Measurements from ENCODE around the gene PDZRN4.
"Not testable (repeated sequence)": the region's sequence is repeated elsewhere in the genome, so short reads cannot be mapped to it uniquely, and the experiment has no call there.

Gene PDZRN4

GRCh38 chr12:41285470-41285869 lies 97.3 kb downstream of the PDZRN4 start:
- not testable (repeated sequence) for DNase-seq (ENCODE audit: low read depth)

GRCh38 chr12:41286426-41286825 lies 98.3 kb downstream of the PDZRN4 start:
- no peak for DNase-seq (ENCODE audit: low read depth)

GRCh38 chr12:41287500-41288141 lies 99.5 kb downstream of the PDZRN4 start:
- DNase-seq (ENCODE audit: low read depth): no peak

GRCh38 chr12:41288142-41288811 lies 100.2 kb downstream of the PDZRN4 start:
- no peak for DNase-seq (ENCODE audit: low read depth)

GRCh38 chr12:41289501-41289900 lies 101.4 kb downstream of the PDZRN4 start:
- no peak for DNase-seq (ENCODE audit: low read depth)

GRCh38 chr12:41293011-41293410 lies 104.9 kb downstream of the PDZRN4 start:
- DNase-seq (ENCODE audit: low read depth): no peak

GRCh38 chr12:41293461-41293860 lies 105.3 kb downstream of the PDZRN4 start:
- no peak for DNase-seq (ENCODE audit: low read depth)

GRCh38 chr12:41302979-41303403 lies 114.9 kb downstream of the PDZRN4 start:
- no peak for DNase-seq (ENCODE audit: low read depth)

- no peak for DNase-seq (ENCODE audit: low read depth)
Measured at GRCh38 chr12:41304526-41304925, 116.4 kb downstream of the PDZRN4 start.

GRCh38 chr12:41310367-41310766 lies 122.2 kb downstream of the PDZRN4 start:
- no peak for DNase-seq (ENCODE audit: low read depth)

- DNase-seq (ENCODE audit: low read depth): no peak
Measured at GRCh38 chr12:41311883-41312282, 123.8 kb downstream of the PDZRN4 start.

GRCh38 chr12:41312451-41312850 lies 124.3 kb downstream of the PDZRN4 start:
- DNase-seq (ENCODE audit: low read depth): not testable (repeated sequence)

- no peak for DNase-seq (ENCODE audit: low read depth)
Measured at GRCh38 chr12:41325336-41325735, 137.2 kb downstream of the PDZRN4 start.

- DNase-seq (ENCODE audit: low read depth): no peak
Measured at GRCh38 chr12:41327096-41327895, 139.2 kb downstream of the PDZRN4 start.

GRCh38 chr12:41333974-41334373 lies 145.9 kb downstream of the PDZRN4 start:
- DNase-seq (ENCODE audit: low read depth): no peak

GRCh38 chr12:41334390-41334789 lies 146.3 kb downstream of the PDZRN4 start:
- DNase-seq (ENCODE audit: low read depth): no peak

- DNase-seq (ENCODE audit: low read depth): no peak
Measured at GRCh38 chr12:41336041-41336549, 148.0 kb downstream of the PDZRN4 start.

GRCh38 chr12:41339784-41340183 lies 151.7 kb downstream of the PDZRN4 start:
- DNase-seq (ENCODE audit: low read depth): no peak

- no peak for DNase-seq (ENCODE audit: low read depth)
Measured at GRCh38 chr12:41344776-41345470, 156.8 kb downstream of the PDZRN4 start.

- DNase-seq (ENCODE audit: low read depth): no peak
Measured at GRCh38 chr12:41348198-41348597, 160.1 kb downstream of the PDZRN4 start.

GRCh38 chr12:41356181-41356580 lies 168.1 kb downstream of the PDZRN4 start:
- no peak for DNase-seq (ENCODE audit: low read depth)

- DNase-seq (ENCODE audit: low read depth): no peak
Measured at GRCh38 chr12:41361738-41362137, 173.6 kb downstream of the PDZRN4 start.

Data from activated T-helper 1 cell treated with Interleukin-2 at 50 U/mL for 16 hours (primary cell).